ENCODE results near the gene RECK. TPM values are rescaled to one million over a fixed set of nuclear protein-coding genes. Genes with fewer than 3 reads are reported as not detected.
"Not testable (repeated sequence)": the region's sequence is repeated elsewhere in the genome, so short reads cannot be mapped to it uniquely, and the experiment has no call there.

The RECK gene, protein sequence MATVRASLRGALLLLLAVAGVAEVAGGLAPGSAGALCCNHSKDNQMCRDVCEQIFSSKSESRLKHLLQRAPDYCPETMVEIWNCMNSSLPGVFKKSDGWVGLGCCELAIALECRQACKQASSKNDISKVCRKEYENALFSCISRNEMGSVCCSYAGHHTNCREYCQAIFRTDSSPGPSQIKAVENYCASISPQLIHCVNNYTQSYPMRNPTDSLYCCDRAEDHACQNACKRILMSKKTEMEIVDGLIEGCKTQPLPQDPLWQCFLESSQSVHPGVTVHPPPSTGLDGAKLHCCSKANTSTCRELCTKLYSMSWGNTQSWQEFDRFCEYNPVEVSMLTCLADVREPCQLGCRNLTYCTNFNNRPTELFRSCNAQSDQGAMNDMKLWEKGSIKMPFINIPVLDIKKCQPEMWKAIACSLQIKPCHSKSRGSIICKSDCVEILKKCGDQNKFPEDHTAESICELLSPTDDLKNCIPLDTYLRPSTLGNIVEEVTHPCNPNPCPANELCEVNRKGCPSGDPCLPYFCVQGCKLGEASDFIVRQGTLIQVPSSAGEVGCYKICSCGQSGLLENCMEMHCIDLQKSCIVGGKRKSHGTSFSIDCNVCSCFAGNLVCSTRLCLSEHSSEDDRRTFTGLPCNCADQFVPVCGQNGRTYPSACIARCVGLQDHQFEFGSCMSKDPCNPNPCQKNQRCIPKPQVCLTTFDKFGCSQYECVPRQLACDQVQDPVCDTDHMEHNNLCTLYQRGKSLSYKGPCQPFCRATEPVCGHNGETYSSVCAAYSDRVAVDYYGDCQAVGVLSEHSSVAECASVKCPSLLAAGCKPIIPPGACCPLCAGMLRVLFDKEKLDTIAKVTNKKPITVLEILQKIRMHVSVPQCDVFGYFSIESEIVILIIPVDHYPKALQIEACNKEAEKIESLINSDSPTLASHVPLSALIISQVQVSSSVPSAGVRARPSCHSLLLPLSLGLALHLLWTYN
- 4.5 TPM for total RNA-seq
- long read RNA-seq, full-length matches to known transcripts = 2 of 6 reads
- long read RNA-seq, partial matches to known transcripts = 3 of 6 reads
- long read RNA-seq, other reads (novel, unspliced or antisense) = 1 of 6 reads

GRCh38 chr9:36036780-36037548 is at the start of gene RECK:
TSS of gene RECK (plus strand) at chr9:36036913. CDS start at chr9:36036999, 86 bp downstream.
- intact Hi-C loops (cut with micrococcal nuclease) = no loop called here
- DNase-seq (peak; percentile 96), ATAC-seq (peak; percentile 98)

- intact Hi-C loops (cut with micrococcal nuclease) = no loop called here
- DNase-seq = no peak
Observed at GRCh38 chr9:35990155-35990554, 46.6 kb upstream of the RECK start.

GRCh38 chr9:35993136-35993535 is 43.6 kb upstream of the RECK start:
- ATAC-seq; DNase-seq; intact Hi-C loops (cut with micrococcal nuclease): not testable (repeated sequence)

More at GRCh38 chr9:35990155-35990554, 46.6 kb upstream of the RECK start:
- ATAC-seq = no peak

GRCh38 chr9:35993976-35994720 is 42.6 kb upstream of the RECK start:
- intact Hi-C loops (cut with micrococcal nuclease) = no loop called here
- no peak for ATAC-seq

DNA sequence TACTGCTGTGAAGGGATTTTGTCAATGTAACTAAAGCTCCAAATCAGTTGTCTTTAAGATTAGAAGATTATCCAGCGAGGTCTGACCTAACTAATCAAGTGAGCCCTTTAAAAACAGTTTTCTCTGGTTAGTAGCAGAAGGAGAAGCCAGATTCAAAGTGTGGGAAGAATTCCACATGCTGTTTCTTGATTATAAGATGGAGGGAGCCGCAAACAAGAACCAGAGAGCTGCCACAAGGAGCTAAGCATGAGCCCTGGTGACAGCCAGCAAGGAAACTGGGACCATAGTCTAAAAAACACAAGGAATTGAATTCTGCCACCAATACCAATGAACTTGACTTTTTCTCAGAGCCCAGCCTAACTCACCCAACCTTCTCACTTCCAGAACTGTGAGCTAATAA is 41.8 kb upstream of the RECK start:
- intact Hi-C loops (cut with micrococcal nuclease) = no loop called here
- ATAC-seq (no peak), DNase-seq (no peak)

More at GRCh38 chr9:35993976-35994720, 42.6 kb upstream of the RECK start:
- no peak for DNase-seq

GRCh38 chr9:35996358-35996970 is 40.2 kb upstream of the RECK start:
- ATAC-seq (peak; percentile 98), DNase-seq (peak; percentile 42)
- intact Hi-C loops (cut with micrococcal nuclease) = no loop called here

GRCh38 chr9:35997016-35997415 is 39.7 kb upstream of the RECK start:
- ATAC-seq; DNase-seq; intact Hi-C loops (cut with micrococcal nuclease): not testable (repeated sequence)

GRCh38 chr9:35998333-35998732 is 38.4 kb upstream of the RECK start:
- ATAC-seq (no peak), DNase-seq (no peak)
- intact Hi-C loops (cut with micrococcal nuclease) = no loop called here

DNA sequence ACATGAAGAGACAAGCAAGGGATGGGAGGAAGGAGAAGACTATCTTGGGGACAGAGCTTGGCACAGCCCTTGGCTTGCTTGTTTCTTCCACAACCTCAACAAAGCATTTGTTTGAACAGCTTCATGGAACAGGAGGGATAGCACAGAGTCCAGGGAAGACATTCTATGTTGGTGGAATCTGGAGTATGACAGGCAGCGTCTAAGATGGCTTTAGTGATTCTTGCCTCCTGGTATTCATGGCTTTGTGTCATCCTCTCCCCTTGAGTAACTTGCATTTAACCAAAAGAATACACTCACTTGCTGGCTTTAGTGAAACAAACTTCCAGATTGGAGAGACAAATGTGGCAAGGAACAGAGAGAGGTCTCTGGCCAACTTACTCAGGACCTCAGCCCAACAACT is 30.8 kb upstream of the RECK start:
- intact Hi-C loops (cut with micrococcal nuclease) = no loop called here
- no peak for DNase-seq
- no peak for ATAC-seq

DNA sequence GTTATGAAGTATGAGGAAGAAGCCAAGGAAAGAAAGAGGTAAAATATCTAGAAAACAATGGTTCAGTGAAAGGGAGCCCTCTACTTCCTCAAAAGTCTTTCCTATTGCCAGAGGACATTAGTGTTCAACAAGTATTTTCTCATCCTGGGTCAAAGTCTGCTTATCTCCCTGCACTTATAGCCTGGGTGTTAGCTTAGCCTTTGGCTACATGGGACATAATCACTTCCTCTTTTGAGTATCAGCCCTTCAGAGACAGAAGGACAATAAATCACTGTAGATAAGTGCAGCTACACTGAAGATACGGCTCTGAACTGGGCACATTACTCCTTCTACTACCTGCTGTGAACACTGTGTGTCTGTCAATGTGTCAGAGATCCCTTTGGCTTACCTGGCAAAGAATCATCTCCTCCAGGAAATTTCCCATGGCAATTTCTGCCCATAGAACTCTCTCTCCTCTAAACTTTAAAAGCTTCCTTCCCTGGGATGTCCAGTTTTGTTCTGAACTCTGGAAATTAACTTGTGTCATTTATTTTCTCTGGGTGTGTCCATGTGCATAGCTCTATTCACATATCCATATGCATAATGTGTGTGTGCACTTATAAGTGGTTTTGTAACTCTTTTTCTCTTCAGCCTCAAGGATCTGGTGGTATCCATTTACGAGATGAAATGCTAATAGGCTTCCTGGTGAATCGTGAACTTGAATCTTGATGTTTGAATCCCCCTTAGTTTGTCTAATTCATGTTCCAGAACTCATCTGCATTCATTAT is 30.0 kb upstream of the RECK start:
- DNase-seq = no peak
- intact Hi-C loops (cut with micrococcal nuclease) = no loop called here
- no peak for ATAC-seq

GRCh38 chr9:36007316-36007708 is 29.4 kb upstream of the RECK start:
- intact Hi-C loops (cut with micrococcal nuclease) = no loop called here
- no peak for ATAC-seq

DNA sequence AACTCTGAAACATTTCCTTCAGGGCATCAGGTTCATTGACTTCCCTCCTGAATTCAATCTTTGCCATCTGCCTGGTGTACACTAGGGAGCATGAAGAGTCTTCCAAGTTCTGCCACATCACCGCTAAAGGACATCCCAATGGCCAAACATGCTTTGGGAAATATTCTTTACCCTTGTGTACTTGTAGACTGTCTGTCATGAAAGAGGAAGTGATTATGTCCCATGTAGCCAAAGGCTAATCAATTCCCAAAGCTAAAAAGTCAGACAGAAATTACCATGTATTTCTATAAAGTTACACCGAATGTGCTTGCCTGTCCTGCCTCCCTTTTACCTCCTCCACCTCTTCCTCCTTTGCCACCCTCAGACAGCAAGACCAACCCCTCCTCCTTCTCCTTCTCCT is 28.9 kb upstream of the RECK start:
- no peak for ATAC-seq
- no peak for DNase-seq
- intact Hi-C loops (cut with micrococcal nuclease) = no loop called here

More at GRCh38 chr9:36007316-36007708, 29.4 kb upstream of the RECK start:
- no peak for DNase-seq

- intact Hi-C loops (cut with micrococcal nuclease) = no loop called here
- DNase-seq (peak; percentile 48), ATAC-seq (peak; percentile 92)
Observed at GRCh38 chr9:36008774-36009300, 27.9 kb upstream of the RECK start.

- DNase-seq (no peak), ATAC-seq (no peak)
- intact Hi-C loops (cut with micrococcal nuclease) = no loop called here
Observed at GRCh38 chr9:36011379-36011778, 25.3 kb upstream of the RECK start.

DNA sequence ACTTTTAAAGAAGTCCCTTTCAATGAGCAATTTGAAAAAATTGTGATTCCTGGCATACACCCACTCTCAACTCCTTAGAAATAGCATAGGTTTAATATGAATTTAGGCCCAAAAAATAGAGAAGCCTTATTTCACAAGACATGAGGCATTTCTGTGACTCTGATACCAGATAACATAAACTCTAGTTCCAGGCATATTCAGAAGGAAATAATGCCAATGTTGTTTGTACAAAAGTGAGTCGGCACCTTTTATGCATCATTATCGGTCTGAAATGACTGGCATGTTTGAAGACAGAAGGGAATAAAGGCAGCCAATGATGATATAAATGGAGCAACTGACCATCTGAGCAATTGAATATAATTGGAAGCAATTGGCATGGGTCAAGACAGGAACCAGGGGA is 19.4 kb upstream of the RECK start:
- intact Hi-C loops (cut with micrococcal nuclease) = loop anchor here (5.0 kb wide), 1 partner anchor 60 kb away; the partner anchor contains the start of gene OR2S2

DNA sequence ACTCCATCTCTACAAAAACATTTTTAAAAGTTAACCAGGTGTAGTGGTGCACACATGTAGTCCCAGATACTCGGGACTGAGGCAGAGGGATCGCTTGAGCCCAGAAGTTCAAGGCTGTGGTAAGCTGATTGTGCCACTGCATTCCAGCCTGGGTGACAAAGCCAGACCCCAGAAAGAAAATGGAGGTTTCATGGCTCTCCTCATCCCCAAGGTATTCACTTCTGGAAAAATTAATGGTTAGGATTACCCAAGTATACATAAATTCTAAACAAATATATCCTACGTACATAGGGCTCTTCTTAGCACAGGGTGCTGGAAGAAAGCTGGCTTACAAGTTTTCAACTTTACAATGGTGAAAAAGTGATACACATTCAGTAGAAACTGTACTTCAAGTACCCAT is 18.6 kb upstream of the RECK start:
- DNase-seq (no peak), ATAC-seq (no peak)
- intact Hi-C loops (cut with micrococcal nuclease) = loop anchor here (5.0 kb wide), 1 partner anchor 61 kb away; the partner anchor contains the start of gene OR2S2

More for the DNA sequence above, 19.4 kb upstream of the RECK start:
- DNase-seq = no peak
- no peak for ATAC-seq

All from left ventricle myocardium superior (tissue), 1 donor.